Upper lobe of left lung (tissue), 4 donors: ENCODE measurements around the gene USP16.

Source experiments
- EP300 ChIP-seq, 4 donors: sonication (generic); formaldehyde crosslinking; IDR thresholded peaks; one replicate each; pipeline ENCODE4 v1.5.1; 2017; ENCODE audit warnings: antibody characterized with exemption in 4 of 4, control low read depth in 2 of 4
- POLR2A ChIP-seq, 4 donors: fragments of 450-650 bp; IDR thresholded peaks; one replicate each; pipeline ENCODE4 v1.5.1; 2016 to 2017; ENCODE audit warnings: antibody characterized with exemption in 4 of 4, mild to moderate bottlenecking in 2 of 4
- POLR2AphosphoS5 ChIP-seq, 2 donors: sonication (generic); formaldehyde crosslinking; IDR thresholded peaks; one replicate each; pipeline ENCODE4 v1.5.1; 2017; ENCODE audit warnings: antibody characterized with exemption in 2 of 2
- TF ChIP-seq, protein P1 (sequence below), 6 experiments: fragments of 450-650 bp in 4 of 6; fragments of 200-600 bp in 2 of 6; sonication (generic) in 2 of 6; IDR thresholded peaks; one replicate each; pipeline ENCODE4 v1.5.1; 2016 to 2019; ENCODE audit warnings: antibody characterized with exemption in 6 of 6

- TF ChIP-seq, protein P1, sequence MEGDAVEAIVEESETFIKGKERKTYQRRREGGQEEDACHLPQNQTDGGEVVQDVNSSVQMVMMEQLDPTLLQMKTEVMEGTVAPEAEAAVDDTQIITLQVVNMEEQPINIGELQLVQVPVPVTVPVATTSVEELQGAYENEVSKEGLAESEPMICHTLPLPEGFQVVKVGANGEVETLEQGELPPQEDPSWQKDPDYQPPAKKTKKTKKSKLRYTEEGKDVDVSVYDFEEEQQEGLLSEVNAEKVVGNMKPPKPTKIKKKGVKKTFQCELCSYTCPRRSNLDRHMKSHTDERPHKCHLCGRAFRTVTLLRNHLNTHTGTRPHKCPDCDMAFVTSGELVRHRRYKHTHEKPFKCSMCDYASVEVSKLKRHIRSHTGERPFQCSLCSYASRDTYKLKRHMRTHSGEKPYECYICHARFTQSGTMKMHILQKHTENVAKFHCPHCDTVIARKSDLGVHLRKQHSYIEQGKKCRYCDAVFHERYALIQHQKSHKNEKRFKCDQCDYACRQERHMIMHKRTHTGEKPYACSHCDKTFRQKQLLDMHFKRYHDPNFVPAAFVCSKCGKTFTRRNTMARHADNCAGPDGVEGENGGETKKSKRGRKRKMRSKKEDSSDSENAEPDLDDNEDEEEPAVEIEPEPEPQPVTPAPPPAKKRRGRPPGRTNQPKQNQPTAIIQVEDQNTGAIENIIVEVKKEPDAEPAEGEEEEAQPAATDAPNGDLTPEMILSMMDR (IDR thresholded peaks at IDR 0.05): no peak
- TF ChIP-seq POLR2AphosphoS5 (IDR thresholded peaks at IDR 0.05) (no peak), POLR2A (IDR thresholded peaks at IDR 0.05) (no peak), EP300 (IDR thresholded peaks at IDR 0.05) (no peak)
Measured at GRCh38 chr21:29082046-29082815, 57.8 kb downstream of the USP16 start.
